GM18517 (cell line): Measurements from ENCODE around the gene ZNF626.
"Not testable (repeated sequence)": the region's sequence is repeated elsewhere in the genome, so short reads cannot be mapped to it uniquely, and the experiment has no call there.

ENCODE experiments used
- ATAC-seq: cut with Tn5 transposase; IDR thresholded peaks from one replicate; pipeline ENCODE4 v1.9.1; 2021; ENCODE audit warnings: mild to moderate bottlenecking, moderate library complexity; ENCODE audit not compliant: unreplicated experiment

ZNF626 gene

GRCh38 chr19:20661150-20661819, at the start of gene ZNF626:
Gene ZNF626, minus strand, starts transcription at chr19:20661571. Its CDS starts 125 bp downstream, at chr19:20661446.
- ATAC-seq = peak; percentile 77

- no peak for ATAC-seq
These were observed 7.9 kb upstream of the ZNF626 start for GRCh38 chr19:20669263-20669662.

GRCh38 chr19:20667281-20667680, 5.9 kb upstream of the ZNF626 start:
- no peak for ATAC-seq

GRCh38 chr19:20664901-20665781, 3.8 kb upstream of the ZNF626 start:
- ATAC-seq = no peak

GRCh38 chr19:20664475-20664874, 3.1 kb upstream of the ZNF626 start:
- not testable (repeated sequence) for ATAC-seq

- ATAC-seq = no peak
These were observed 1.2 kb upstream of the ZNF626 start for GRCh38 chr19:20662421-20663105.

GRCh38 chr19:20660473-20661140, 764 bp downstream of the ZNF626 start:
- no peak for ATAC-seq

GRCh38 chr19:20640545-20640944, 20.8 kb downstream of the ZNF626 start:
- ATAC-seq = no peak

- no peak for ATAC-seq
These were observed 21.3 kb downstream of the ZNF626 start for GRCh38 chr19:20640023-20640422.

- ATAC-seq = not testable (repeated sequence)
These were observed 36.8 kb downstream of the ZNF626 start for GRCh38 chr19:20624560-20624959.

GRCh38 chr19:20616071-20616470, 45.3 kb downstream of the ZNF626 start:
- ATAC-seq = no peak

- not testable (repeated sequence) for ATAC-seq
These were observed 46.4 kb downstream of the ZNF626 start for GRCh38 chr19:20614971-20615370.

GRCh38 chr19:20612711-20613316, 48.6 kb downstream of the ZNF626 start:
- no peak for ATAC-seq

- ATAC-seq = no peak
These were observed 49.5 kb downstream of the ZNF626 start for GRCh38 chr19:20611866-20612265.

- ATAC-seq = no peak
These were observed 53.4 kb downstream of the ZNF626 start for GRCh38 chr19:20607943-20608342.
